Endothelial cell of umbilical vein (primary cell): Measurements from ENCODE around the gene DCLRE1B. TPM values are rescaled to one million over a fixed set of nuclear protein-coding genes. Genes with fewer than 3 reads are reported as not detected.

Experiments used
- BruUV-seq: library from RNA; stranded (reverse); fragments of 400-500 nt; replicated peaks from 2 replicates; lab custom pipeline; 2021; lab: Mats Ljungman, UMichigan
- CTCF ChIA-PET: fragments of 300-600, 350-600 bp; sonication (Branson Sonifier 250); formaldehyde crosslinking; loops from one replicate; lab custom pipeline; 2021; ENCODE audit warnings: antibody characterized with exemption, inconsistent platforms; lab: Charles Lee
- POLR2A ChIA-PET: fragments of 300-600, 350-600 bp; sonication (Branson Sonifier 250); formaldehyde crosslinking; loops from one replicate; lab custom pipeline; 2021; ENCODE audit warnings: antibody characterized with exemption, inconsistent platforms; lab: Charles Lee
- DNase-seq: peaks from one replicate; pipeline ENCODE4 v3.0.0-alpha.2; 2011; ENCODE audit warnings: low read depth, low spot score
- FAIRE-seq: peaks from 2 replicates; lab custom pipeline; 2011; peaks lifted over from hg19 to GRCh38; lab: Jason Lieb, UNC
- H2AFZ ChIP-seq: 2 replicates; pipeline ENCODE4 v1.6.0; 2012; ENCODE audit warnings: low read depth, low read length, control low read depth, inconsistent platforms
- H3K27ac ChIP-seq: 2 replicates; pipeline ENCODE4 v1.5.1; 2011; ENCODE audit warnings: low read depth, mild to moderate bottlenecking, control low read depth, low read length, moderate library complexity; ENCODE audit not compliant: insufficient read depth
- H3K27me3 ChIP-seq, 2 experiments: 2 replicates each; pipeline versions ENCODE4 v1.6.0 to v1.6.1; 2011; ENCODE audit warnings: low read length in 2 of 2, mixed read lengths in 1 of 2; ENCODE audit not compliant: control insufficient read depth in 2 of 2, insufficient read depth in 2 of 2
- H3K36me3 ChIP-seq, 2 experiments: 2 replicates in 1 of 2; 3 replicates in 1 of 2; pipeline ENCODE4 v1.5.1; 2011; ENCODE audit warnings: low read length in 2 of 2, mild to moderate bottlenecking in 1 of 2, moderate library complexity in 1 of 2; ENCODE audit not compliant: control insufficient read depth in 2 of 2, insufficient read depth in 2 of 2; ENCODE audit errors: extremely low read depth in 1 of 2
- H3K4me1 ChIP-seq: 3 replicates; pipeline ENCODE4 v1.5.1; 2011; ENCODE audit warnings: mild to moderate bottlenecking, low read length; ENCODE audit not compliant: control insufficient read depth, insufficient read depth; ENCODE audit errors: extremely low read depth
- H3K4me2 ChIP-seq: 2 replicates; pipeline ENCODE4 v1.6.1; 2011; ENCODE audit warnings: low read length, control low read depth, mixed read lengths; ENCODE audit not compliant: insufficient read depth
- H3K4me3 ChIP-seq, 3 experiments: fragments of 200-600 bp in 1 of 3; sonication (generic), shearing (Covaris generic) in 1 of 3; replicated peaks in 1 of 3; 2 replicates each; pipeline ENCODE4 v1.5.1; 2011 to 2016; ENCODE audit warnings: control low read depth in 3 of 3, low read length in 3 of 3, mild to moderate bottlenecking in 2 of 3, inconsistent platforms in 1 of 3, low read depth in 1 of 3, moderate library complexity in 1 of 3; ENCODE audit not compliant: insufficient read depth in 1 of 3
- H3K79me2 ChIP-seq: 2 replicates; pipeline ENCODE4 v1.6.0; 2012; ENCODE audit warnings: low read length, inconsistent platforms; ENCODE audit not compliant: control insufficient read depth, insufficient read depth
- H3K9ac ChIP-seq: replicated peaks from 2 replicates; pipeline ENCODE3; 2011; ENCODE audit warnings: low read length, control low read depth; ENCODE audit not compliant: insufficient read depth; ENCODE audit errors: extremely low read depth
- H3K9me1 ChIP-seq: replicated peaks from 3 replicates; pipeline ENCODE4 v1.6.0; 2011; ENCODE audit warnings: mild to moderate bottlenecking, low read length; ENCODE audit not compliant: control insufficient read depth, insufficient read depth; ENCODE audit errors: extremely low read depth
- H3K9me3 ChIP-seq: replicated peaks from 2 replicates; pipeline ENCODE4 v1.5.1; 2012; ENCODE audit warnings: low read length, inconsistent platforms; ENCODE audit not compliant: control insufficient read depth, insufficient read depth
- H4K20me1 ChIP-seq: replicated peaks from 2 replicates; pipeline ENCODE3; 2011; ENCODE audit warnings: mild to moderate bottlenecking, low read length; ENCODE audit not compliant: control insufficient read depth, insufficient read depth; ENCODE audit errors: extremely low read depth
- EZH2 ChIP-seq: IDR thresholded peaks from 2 replicates; pipeline ENCODE4 v1.6.1; 2012; ENCODE audit warnings: borderline replicate concordance, low read depth, mild to moderate bottlenecking, moderate library complexity, low read length, inconsistent platforms; ENCODE audit not compliant: severe bottlenecking
- FOS ChIP-seq: IDR thresholded peaks from 2 replicates; pipeline ENCODE4 v1.6.1; 2011; ENCODE audit warnings: mild to moderate bottlenecking, low read length, moderate library complexity, borderline replicate concordance; ENCODE audit not compliant: insufficient read depth
- GATA2 ChIP-seq: IDR thresholded peaks from 2 replicates; pipeline ENCODE4 v1.7.0; 2011; ENCODE audit warnings: low read depth, mild to moderate bottlenecking, moderate library complexity, mixed read lengths, low read length; ENCODE audit not compliant: insufficient read length, insufficient read depth
- JUN ChIP-seq: IDR thresholded peaks from 2 replicates; pipeline ENCODE4 v1.6.1; 2011; ENCODE audit warnings: borderline replicate concordance, low read depth; ENCODE audit not compliant: insufficient read length, insufficient read depth
- MYC ChIP-seq: IDR thresholded peaks from one replicate; pipeline ENCODE4 v1.6.1; 2011; ENCODE audit warnings: mild to moderate bottlenecking, low read depth, low read length
- POLR2A ChIP-seq: IDR thresholded peaks from 2 replicates; pipeline ENCODE4 v1.6.1; 2012; ENCODE audit warnings: low read depth, mild to moderate bottlenecking, control low read depth, low read length
- POLR2AphosphoS5 ChIP-seq: IDR thresholded peaks from 2 replicates; pipeline ENCODE4 v1.6.1; 2012; ENCODE audit warnings: low read depth, mild to moderate bottlenecking, control low read depth, low read length, moderate library complexity; ENCODE audit not compliant: insufficient read depth
- dilution Hi-C: fragments of 300-500 bp; cut with MboI; formaldehyde crosslinking; loops from one replicate; pipeline ENCODE4 v1.15.0; 2019; ENCODE audit warnings: low sequenced_read_pairs; ENCODE audit not compliant: extremely low pct_ligation_motif_present
- intact Hi-C: fragments of 100-400 bp; cut with micrococcal nuclease; formaldehyde crosslinking; loops from one replicate; pipeline ENCODE4 v1.10.0; 2022
- polyA plus RNA-seq, 4 experiments: library from polyadenylated mRNA; depleted of rRNA in 3 of 4; stranded (reverse) in 3 of 4; unstranded in 1 of 4; fragments of >200 nt; gene quantifications; 2 replicates each; pipeline versions ENCODE4 v1.2.1 to v1.2.3, GENCODE V29; 2011 to 2012; ENCODE audit warnings: missing spikeins in 1 of 4
- total RNA-seq: library from RNA; stranded (reverse); gene quantifications from 2 replicates; pipeline ENCODE4 v1.2.3, GENCODE V29; 2021
- TF ChIP-seq, protein P1 (sequence below): IDR thresholded peaks from 2 replicates; pipeline ENCODE4 v1.6.1; 2011; ENCODE audit not compliant: insufficient read depth, insufficient read length
- TF ChIP-seq, protein P2 (sequence below), 2 donors: IDR thresholded peaks; 1 replicate in 1 of 2; 2 replicates in 1 of 2; pipeline ENCODE4 v1.5.1; 2011; ENCODE audit warnings: low read length in 2 of 2, mild to moderate bottlenecking in 2 of 2, moderate library complexity in 2 of 2, control low read depth in 1 of 2, inconsistent platforms in 1 of 2, low read depth in 1 of 2; ENCODE audit not compliant: insufficient read depth in 1 of 2; ENCODE audit errors: extremely low read depth in 1 of 2

The DCLRE1B gene
- total and polyA plus RNA-seq, 2 donors (not counting 3 experiments of a cell fraction or from before 2014, with no cell fraction given): 5.6 to 10.7 TPM

DNA sequence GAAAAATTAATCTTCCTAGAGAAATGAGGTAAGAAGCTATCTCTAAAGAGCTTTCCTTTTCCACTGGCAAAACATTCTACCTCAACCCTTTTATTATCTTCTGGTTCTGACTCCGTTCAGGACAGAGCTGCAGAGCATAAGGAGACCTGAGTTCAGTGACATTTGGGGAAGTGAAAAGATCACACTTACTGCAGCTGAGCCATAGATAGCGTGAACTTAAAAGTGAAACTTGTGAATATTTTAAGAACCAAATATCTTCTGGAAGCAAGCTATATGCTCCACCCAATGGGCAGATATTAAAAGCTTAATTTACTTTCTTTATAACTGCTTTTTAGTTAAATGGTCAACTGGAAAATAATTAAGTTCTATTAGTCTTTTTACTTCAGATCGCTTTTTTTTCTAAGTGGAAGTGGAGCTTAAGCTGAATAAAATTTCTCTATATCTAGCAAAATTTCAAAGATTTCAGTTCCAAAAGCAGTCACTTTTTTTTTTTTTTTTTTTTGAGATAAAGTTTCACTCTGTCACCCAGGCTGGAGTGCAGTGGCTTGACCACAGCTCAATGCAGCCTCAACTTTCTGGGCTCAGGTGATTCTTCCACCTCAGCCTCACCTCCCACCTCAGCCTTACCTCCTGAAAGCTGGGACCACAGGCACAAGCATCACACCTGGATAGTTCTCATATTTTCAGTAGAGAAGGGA is 45.5 kb upstream of the DCLRE1B start:
- FAIRE-seq (no peak), DNase-seq (no peak)
- intact Hi-C loops: no loop called here

More for the DNA sequence above, 45.5 kb upstream of the DCLRE1B start:
- no peak overlapping the region for H3K4me3 ChIP-seq
- no peaks in the 10 kb centered on the region for H3K9me3 ChIP-seq
- no peak overlapping the region for H3K4me2 ChIP-seq
- CTCF ChIA-PET: interaction anchor here (0.7 to 2.5 kb wide), 13 partner anchors 9 to 117 kb away, joined by 3 to 18 read pairs (median 4); partner anchors contain the start of gene AP4B1
- dilution Hi-C loops: no loop called here
- TF ChIP-seq EZH2 (no peak), MYC (no peak), FOS (no peak), POLR2AphosphoS5 (no peak), POLR2A (no peak), JUN (no peak), GATA2 (no peak)
- TF ChIP-seq, protein P1, sequence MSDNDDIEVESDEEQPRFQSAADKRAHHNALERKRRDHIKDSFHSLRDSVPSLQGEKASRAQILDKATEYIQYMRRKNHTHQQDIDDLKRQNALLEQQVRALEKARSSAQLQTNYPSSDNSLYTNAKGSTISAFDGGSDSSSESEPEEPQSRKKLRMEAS: no peak
- TF ChIP-seq, protein P2, sequence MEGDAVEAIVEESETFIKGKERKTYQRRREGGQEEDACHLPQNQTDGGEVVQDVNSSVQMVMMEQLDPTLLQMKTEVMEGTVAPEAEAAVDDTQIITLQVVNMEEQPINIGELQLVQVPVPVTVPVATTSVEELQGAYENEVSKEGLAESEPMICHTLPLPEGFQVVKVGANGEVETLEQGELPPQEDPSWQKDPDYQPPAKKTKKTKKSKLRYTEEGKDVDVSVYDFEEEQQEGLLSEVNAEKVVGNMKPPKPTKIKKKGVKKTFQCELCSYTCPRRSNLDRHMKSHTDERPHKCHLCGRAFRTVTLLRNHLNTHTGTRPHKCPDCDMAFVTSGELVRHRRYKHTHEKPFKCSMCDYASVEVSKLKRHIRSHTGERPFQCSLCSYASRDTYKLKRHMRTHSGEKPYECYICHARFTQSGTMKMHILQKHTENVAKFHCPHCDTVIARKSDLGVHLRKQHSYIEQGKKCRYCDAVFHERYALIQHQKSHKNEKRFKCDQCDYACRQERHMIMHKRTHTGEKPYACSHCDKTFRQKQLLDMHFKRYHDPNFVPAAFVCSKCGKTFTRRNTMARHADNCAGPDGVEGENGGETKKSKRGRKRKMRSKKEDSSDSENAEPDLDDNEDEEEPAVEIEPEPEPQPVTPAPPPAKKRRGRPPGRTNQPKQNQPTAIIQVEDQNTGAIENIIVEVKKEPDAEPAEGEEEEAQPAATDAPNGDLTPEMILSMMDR (IDR thresholded peaks at IDR 0.05; ENCODE audit: extremely low read depth in 1 of 2, insufficient read depth in 1 of 2, low read depth in 1 of 2, low read length in 2 of 2): no peak
- H3K36me3 ChIP-seq: no peaks in the 10 kb centered on the region
- no peaks in the 10 kb centered on the region for H3K27me3 ChIP-seq
- H2AFZ ChIP-seq: peak overlapping the region; percentile 39
- peaks cover 14% of the 10 kb centered on the region for H3K4me1 ChIP-seq
- no peaks in the 10 kb centered on the region for H4K20me1 ChIP-seq
- no peak overlapping the region for H3K9ac ChIP-seq
- no peaks in the 10 kb centered on the region for H3K9me1 ChIP-seq
- H3K27ac ChIP-seq: peak overlapping the region; percentile 74
- POLR2A ChIA-PET: interaction anchor here (0.9 kb wide), 1 partner anchor 45 kb away, joined by 5 read pairs; the partner anchor contains the start of gene AP4B1
- BruUV-seq: no TSS peak
- H3K79me2 ChIP-seq: no peaks in the 10 kb centered on the region
